DOHH2 (cell line): ENCODE data around the gene ADGRA3.

ENCODE experiments used
- H3F3A ChIP-seq: fragments of 200-600 bp; sonication (generic), shearing (Covaris generic); 2 replicates; pipeline ENCODE4 v1.6.0; 2016; ENCODE audit warnings: antibody characterized with exemption, mild to moderate bottlenecking; ENCODE audit not compliant: control insufficient read depth, insufficient read depth
- H3K27ac ChIP-seq: fragments of 200-600 bp; sonication (generic); 2 replicates; pipeline ENCODE4 v1.5.1; 2014; ENCODE audit warnings: low read depth, mild to moderate bottlenecking, low read length, moderate library complexity
- H3K27me3 ChIP-seq: fragments of 200-600 bp; sonication (generic); 2 replicates; pipeline ENCODE4 v1.6.1; 2014; ENCODE audit warnings: mild to moderate bottlenecking, low read length, mixed read lengths; ENCODE audit not compliant: control insufficient read depth
- H3K36me3 ChIP-seq: fragments of 200-600 bp; sonication (generic); 2 replicates; pipeline ENCODE4 v1.6.1; 2014; ENCODE audit warnings: mild to moderate bottlenecking, low read length, moderate library complexity, mixed read lengths; ENCODE audit not compliant: control insufficient read depth
- H3K4me1 ChIP-seq: fragments of 200-600 bp; sonication (generic); 2 replicates; pipeline ENCODE4 v1.6.1; 2014; ENCODE audit warnings: mild to moderate bottlenecking, low read length, mixed read lengths; ENCODE audit not compliant: control insufficient read depth
- H3K4me2 ChIP-seq: fragments of 200-600 bp; sonication (generic); 2 replicates; pipeline ENCODE4 v1.6.0; 2014; ENCODE audit warnings: mild to moderate bottlenecking, low read length, moderate library complexity
- H3K4me3 ChIP-seq: fragments of 200-600 bp; sonication (generic); 2 replicates; pipeline ENCODE4 v1.5.1; 2014; ENCODE audit warnings: mild to moderate bottlenecking, low read length, mixed read lengths
- H3K79me2 ChIP-seq: fragments of 200-600 bp; sonication (generic); 2 replicates; pipeline ENCODE4 v1.6.1; 2014; ENCODE audit warnings: mild to moderate bottlenecking, low read length, mixed read lengths; ENCODE audit not compliant: control insufficient read depth
- H3K9me2 ChIP-seq: fragments of 200-600 bp; sonication (generic); replicated peaks from 2 replicates; pipeline ENCODE4 v1.6.1; 2014; ENCODE audit warnings: mild to moderate bottlenecking, low read length, mixed read lengths; ENCODE audit not compliant: control insufficient read depth
- H3K9me3 ChIP-seq: fragments of 200-600 bp; sonication (generic); 2 replicates; pipeline ENCODE4 v1.6.1; 2014; ENCODE audit warnings: antibody characterized with exemption, low read length, mixed read lengths; ENCODE audit not compliant: control insufficient read depth, insufficient read depth
- H4K20me1 ChIP-seq: fragments of 200-600 bp; sonication (generic); 2 replicates; pipeline ENCODE4 v1.6.0; 2014; ENCODE audit warnings: low read depth, mild to moderate bottlenecking, antibody characterized with exemption, low read length, moderate library complexity; ENCODE audit not compliant: control insufficient read depth, insufficient read depth
- EZH2phosphoT487 ChIP-seq: fragments of 200-600 bp; sonication (generic); IDR thresholded peaks from 2 replicates; pipeline ENCODE4 v1.6.1; 2017; ENCODE audit warnings: borderline replicate concordance, mild to moderate bottlenecking, antibody characterized with exemption, low read length, moderate library complexity, mixed read lengths
- TF ChIP-seq, protein P1 (sequence below): fragments of 200-600 bp; sonication (generic); IDR thresholded peaks from one replicate; pipeline ENCODE4 v1.5.1; 2014; ENCODE audit warnings: antibody characterized with exemption, mild to moderate bottlenecking, low read depth, low read length; ENCODE audit not compliant: poor library complexity, severe bottlenecking

The ADGRA3 gene

DNA sequence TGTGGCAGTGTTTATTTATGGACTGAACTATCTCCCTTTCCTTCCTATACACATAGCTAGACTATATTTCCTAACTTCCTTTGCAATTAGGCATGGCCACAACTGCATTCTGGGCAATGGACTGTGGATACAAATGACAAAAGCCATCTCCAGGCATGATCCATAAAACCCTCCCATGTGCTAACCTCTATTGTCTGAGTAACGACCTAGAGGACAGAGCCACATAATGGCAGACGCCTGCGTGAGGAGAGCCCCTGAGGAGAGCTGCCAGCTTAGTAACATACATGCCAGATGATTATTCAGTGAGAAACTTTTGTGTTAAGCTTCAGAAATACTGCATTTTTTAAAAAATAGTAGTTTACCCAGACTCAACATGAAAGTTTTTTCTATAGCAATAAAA is 142.9 kb downstream of the ADGRA3 start:
- no peak overlapping the region for H3K27ac ChIP-seq
- H3K9me3 ChIP-seq, result no peaks in the 10 kb centered on the region
- no peaks in the 10 kb centered on the region for H3K36me3 ChIP-seq
- H3K4me3 ChIP-seq, result no peak overlapping the region
- H3K4me1 ChIP-seq, result no peaks in the 10 kb centered on the region
- no peaks in the 10 kb centered on the region for H3F3A ChIP-seq
- TF ChIP-seq, protein P1, sequence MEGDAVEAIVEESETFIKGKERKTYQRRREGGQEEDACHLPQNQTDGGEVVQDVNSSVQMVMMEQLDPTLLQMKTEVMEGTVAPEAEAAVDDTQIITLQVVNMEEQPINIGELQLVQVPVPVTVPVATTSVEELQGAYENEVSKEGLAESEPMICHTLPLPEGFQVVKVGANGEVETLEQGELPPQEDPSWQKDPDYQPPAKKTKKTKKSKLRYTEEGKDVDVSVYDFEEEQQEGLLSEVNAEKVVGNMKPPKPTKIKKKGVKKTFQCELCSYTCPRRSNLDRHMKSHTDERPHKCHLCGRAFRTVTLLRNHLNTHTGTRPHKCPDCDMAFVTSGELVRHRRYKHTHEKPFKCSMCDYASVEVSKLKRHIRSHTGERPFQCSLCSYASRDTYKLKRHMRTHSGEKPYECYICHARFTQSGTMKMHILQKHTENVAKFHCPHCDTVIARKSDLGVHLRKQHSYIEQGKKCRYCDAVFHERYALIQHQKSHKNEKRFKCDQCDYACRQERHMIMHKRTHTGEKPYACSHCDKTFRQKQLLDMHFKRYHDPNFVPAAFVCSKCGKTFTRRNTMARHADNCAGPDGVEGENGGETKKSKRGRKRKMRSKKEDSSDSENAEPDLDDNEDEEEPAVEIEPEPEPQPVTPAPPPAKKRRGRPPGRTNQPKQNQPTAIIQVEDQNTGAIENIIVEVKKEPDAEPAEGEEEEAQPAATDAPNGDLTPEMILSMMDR, result no peak
- no peak for TF ChIP-seq EZH2phosphoT487
- H4K20me1 ChIP-seq, result no peaks in the 10 kb centered on the region
- H3K79me2 ChIP-seq, result no peaks in the 10 kb centered on the region
- H3K9me2 ChIP-seq, result no peaks in the 10 kb centered on the region
- no peaks in the 10 kb centered on the region for H3K27me3 ChIP-seq
- no peak overlapping the region for H3K4me2 ChIP-seq

DNA sequence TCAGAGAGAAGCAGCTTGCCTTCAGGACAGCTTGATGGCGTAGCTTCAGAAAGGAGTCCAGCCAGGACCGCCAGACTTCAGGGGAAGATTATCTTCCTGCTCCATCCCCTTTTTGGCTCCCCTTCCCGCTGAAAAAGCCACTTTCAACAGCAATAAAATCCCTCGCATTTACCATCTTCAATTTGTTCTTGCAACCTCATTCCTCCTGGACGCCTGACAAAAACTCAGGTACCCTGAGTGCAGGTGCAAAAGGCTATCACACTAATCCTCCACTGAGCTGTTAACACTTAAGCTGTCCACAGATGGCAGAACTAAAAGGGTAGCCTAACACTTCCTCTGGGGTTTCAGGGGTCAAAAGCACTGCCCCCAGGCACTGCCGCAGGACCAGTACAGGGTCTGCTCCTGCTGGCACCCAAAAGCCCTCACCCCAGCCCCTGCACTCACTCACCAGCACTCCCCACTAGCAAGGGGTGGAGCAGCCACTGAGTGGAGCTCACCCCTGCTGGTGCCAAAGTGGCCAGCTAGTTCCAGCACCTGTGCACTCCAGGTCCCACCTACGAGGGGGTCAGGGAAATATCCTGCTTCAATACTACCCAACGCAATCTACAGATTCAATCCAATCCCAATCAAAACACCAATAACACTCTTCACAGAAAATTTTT is 145.8 kb downstream of the ADGRA3 start:
- H3K9me3 ChIP-seq, result no peaks in the 10 kb centered on the region
- no peak overlapping the region for H3K27ac ChIP-seq
- no peaks in the 10 kb centered on the region for H3K79me2 ChIP-seq
- TF ChIP-seq EZH2phosphoT487, result no peak
- TF ChIP-seq, protein P1, result no peak
- H3K9me2 ChIP-seq, result no peaks in the 10 kb centered on the region
- H3K27me3 ChIP-seq, result no peaks in the 10 kb centered on the region
- no peak overlapping the region for H3K4me3 ChIP-seq
- H4K20me1 ChIP-seq, result no peaks in the 10 kb centered on the region
- H3K4me2 ChIP-seq, result no peak overlapping the region
- H3K36me3 ChIP-seq, result no peaks in the 10 kb centered on the region
- no peaks in the 10 kb centered on the region for H3F3A ChIP-seq
- no peaks in the 10 kb centered on the region for H3K4me1 ChIP-seq

DNA sequence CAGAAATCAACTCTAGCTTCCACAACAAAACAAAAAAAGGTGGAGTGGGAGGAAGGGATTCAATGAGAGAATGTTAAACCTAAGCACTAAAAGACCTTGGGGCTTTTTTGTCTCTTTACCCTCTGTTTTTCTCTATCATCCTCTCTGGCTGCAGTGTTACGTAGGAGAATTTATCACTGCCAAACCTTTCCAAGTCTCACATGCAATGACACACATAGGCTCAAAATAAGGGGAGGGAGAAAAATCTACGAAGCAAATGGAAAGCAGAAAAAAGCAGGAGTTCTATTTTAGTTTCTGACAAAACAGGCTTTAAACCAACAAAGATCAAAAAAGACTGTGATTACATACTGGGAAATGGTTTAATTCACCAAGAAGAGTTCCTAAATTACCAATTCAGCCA is 152.1 kb downstream of the ADGRA3 start:
- Histone ChIP-seq H3K27ac (no peak overlapping the region), H3K9me2 (no peaks in the 10 kb centered on the region), H4K20me1 (no peaks in the 10 kb centered on the region), H3F3A (no peaks in the 10 kb centered on the region), H3K27me3 (no peaks in the 10 kb centered on the region), H3K79me2 (no peaks in the 10 kb centered on the region), H3K9me3 (no peaks in the 10 kb centered on the region), H3K36me3 (no peaks in the 10 kb centered on the region), H3K4me3 (no peak overlapping the region), H3K4me2 (no peak overlapping the region), H3K4me1 (no peaks in the 10 kb centered on the region)
- TF ChIP-seq, protein P1, result no peak
- TF ChIP-seq EZH2phosphoT487, result no peak
